ENCODE results near the gene C7orf57. TPM values are rescaled to one million over a fixed set of nuclear protein-coding genes. Genes with fewer than 3 reads are reported as not detected.

The C7orf57 gene
- total RNA-seq, 1 experiment from 2014 or later = not detected

DNA sequence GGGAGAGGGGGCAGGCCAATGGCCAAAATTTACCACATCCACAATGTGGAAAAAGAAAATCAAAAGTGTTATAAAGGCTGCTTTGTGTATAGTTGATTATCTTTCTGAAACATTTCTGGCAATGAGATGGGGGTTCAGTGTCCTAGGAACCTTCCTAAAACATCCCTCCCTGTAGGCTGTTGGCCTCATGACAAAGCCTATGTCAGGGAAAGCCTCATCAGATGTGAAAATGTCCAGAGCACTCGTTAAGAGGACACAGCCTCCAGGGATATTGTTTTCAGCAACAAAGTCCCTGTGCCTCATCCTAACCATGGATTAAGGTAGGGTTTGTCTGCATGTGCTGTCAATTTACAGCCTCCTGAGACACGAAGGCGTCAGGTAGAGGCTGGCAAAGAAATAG lies 23.4 kb upstream of the C7orf57 start:
- H3K4me3 ChIP-seq (ENCODE audit: low read depth, low read length) = no peak overlapping the region
- no peak overlapping the region for H3K27ac Mint-ChIP-seq (ENCODE audit: unreplicated experiment)
- BruUV-seq (replicated peaks) = no TSS peak
- no peaks in the 10 kb centered on the region for H3K36me3 Mint-ChIP-seq (ENCODE audit: insufficient read depth, unreplicated experiment)
- H3K4me3 Mint-ChIP-seq (ENCODE audit: unreplicated experiment) = no peak overlapping the region
- no peak for DNase-seq
- H3K9me3 ChIP-seq = peaks cover 2% of the 10 kb centered on the region; the same call in 1 of the 2 replicates
- H3K4me1 Mint-ChIP-seq (ENCODE audit: low read depth, unreplicated experiment) = no peaks in the 10 kb centered on the region
- ChIA-PET POLR2A (no interaction called here), CTCF (no interaction called here)
- peaks cover 3% of the 10 kb centered on the region for H3K27me3 Mint-ChIP-seq (ENCODE audit: insufficient read depth, unreplicated experiment)
- no peaks in the 10 kb centered on the region for H3K4me1 ChIP-seq
- H3K27me3 ChIP-seq (replicated peaks; ENCODE audit: control insufficient read depth, insufficient read depth, low read length) = no peaks in the 10 kb centered on the region
- no peaks in the 10 kb centered on the region for H3K9me3 Mint-ChIP-seq (ENCODE audit: unreplicated experiment)
- TF ChIP-seq, protein P1, sequence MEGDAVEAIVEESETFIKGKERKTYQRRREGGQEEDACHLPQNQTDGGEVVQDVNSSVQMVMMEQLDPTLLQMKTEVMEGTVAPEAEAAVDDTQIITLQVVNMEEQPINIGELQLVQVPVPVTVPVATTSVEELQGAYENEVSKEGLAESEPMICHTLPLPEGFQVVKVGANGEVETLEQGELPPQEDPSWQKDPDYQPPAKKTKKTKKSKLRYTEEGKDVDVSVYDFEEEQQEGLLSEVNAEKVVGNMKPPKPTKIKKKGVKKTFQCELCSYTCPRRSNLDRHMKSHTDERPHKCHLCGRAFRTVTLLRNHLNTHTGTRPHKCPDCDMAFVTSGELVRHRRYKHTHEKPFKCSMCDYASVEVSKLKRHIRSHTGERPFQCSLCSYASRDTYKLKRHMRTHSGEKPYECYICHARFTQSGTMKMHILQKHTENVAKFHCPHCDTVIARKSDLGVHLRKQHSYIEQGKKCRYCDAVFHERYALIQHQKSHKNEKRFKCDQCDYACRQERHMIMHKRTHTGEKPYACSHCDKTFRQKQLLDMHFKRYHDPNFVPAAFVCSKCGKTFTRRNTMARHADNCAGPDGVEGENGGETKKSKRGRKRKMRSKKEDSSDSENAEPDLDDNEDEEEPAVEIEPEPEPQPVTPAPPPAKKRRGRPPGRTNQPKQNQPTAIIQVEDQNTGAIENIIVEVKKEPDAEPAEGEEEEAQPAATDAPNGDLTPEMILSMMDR (IDR thresholded peaks at IDR 0.05; ENCODE audit: insufficient read depth in 1 of 2, low read depth in 1 of 2, low read length in 1 of 2, severe bottlenecking in 1 of 2, unreplicated experiment in 1 of 2) = no peak
- intact Hi-C loops (cut with micrococcal nuclease; ENCODE audit: unreplicated experiment) = no loop called here
- no peaks in the 10 kb centered on the region for H3K36me3 ChIP-seq (ENCODE audit: control insufficient read depth, insufficient read depth, low read length)

DNA sequence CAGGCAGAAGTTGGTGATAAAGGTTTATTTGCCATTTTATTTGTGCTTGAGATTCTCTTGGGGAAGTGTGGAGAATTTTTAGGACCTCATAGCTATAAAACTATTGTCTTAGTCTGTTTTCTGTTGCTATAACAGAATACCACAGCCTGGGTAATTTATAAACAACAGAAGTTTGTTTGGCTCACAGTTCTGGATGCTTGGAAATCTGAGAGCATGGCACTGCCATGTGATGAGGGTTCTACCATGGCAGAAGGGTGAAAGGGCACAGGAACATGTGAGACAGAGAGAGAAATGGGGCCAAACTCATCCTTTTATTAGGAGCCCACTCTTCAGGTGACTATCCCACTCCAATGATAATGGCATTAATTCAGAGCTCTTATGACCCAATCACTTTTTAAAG lies 18.7 kb upstream of the C7orf57 start:
- intact Hi-C loops (cut with micrococcal nuclease; ENCODE audit: unreplicated experiment) = no loop called here
- H3K4me1 Mint-ChIP-seq (ENCODE audit: low read depth, unreplicated experiment) = no peaks in the 10 kb centered on the region
- H3K36me3 Mint-ChIP-seq (ENCODE audit: insufficient read depth, unreplicated experiment) = no peaks in the 10 kb centered on the region
- POLR2A ChIA-PET = no interaction called here
- H3K4me3 Mint-ChIP-seq (ENCODE audit: unreplicated experiment) = no peak overlapping the region
- Histone ChIP-seq H3K27me3 (replicated peaks; ENCODE audit: control insufficient read depth, insufficient read depth, low read length) (no peaks in the 10 kb centered on the region), H3K36me3 (ENCODE audit: control insufficient read depth, insufficient read depth, low read length) (no peaks in the 10 kb centered on the region), H3K4me3 (ENCODE audit: low read depth, low read length) (no peak overlapping the region), H3K9me3 (peaks cover 2% of the 10 kb centered on the region; the same call in 1 of the 2 replicates), H3K4me1 (no peaks in the 10 kb centered on the region)
- no peak overlapping the region for H3K27ac Mint-ChIP-seq (ENCODE audit: unreplicated experiment)
- no peak for DNase-seq
- TF ChIP-seq, protein P1 (IDR thresholded peaks at IDR 0.05; ENCODE audit: insufficient read depth in 1 of 2, low read depth in 1 of 2, low read length in 1 of 2, severe bottlenecking in 1 of 2, unreplicated experiment in 1 of 2) = no peak
- H3K27me3 Mint-ChIP-seq (ENCODE audit: insufficient read depth, unreplicated experiment) = peaks cover 15% of the 10 kb centered on the region
- H3K9me3 Mint-ChIP-seq (ENCODE audit: unreplicated experiment) = peaks cover 14% of the 10 kb centered on the region
- BruUV-seq (replicated peaks) = no TSS peak
- CTCF ChIA-PET = no interaction called here

DNA sequence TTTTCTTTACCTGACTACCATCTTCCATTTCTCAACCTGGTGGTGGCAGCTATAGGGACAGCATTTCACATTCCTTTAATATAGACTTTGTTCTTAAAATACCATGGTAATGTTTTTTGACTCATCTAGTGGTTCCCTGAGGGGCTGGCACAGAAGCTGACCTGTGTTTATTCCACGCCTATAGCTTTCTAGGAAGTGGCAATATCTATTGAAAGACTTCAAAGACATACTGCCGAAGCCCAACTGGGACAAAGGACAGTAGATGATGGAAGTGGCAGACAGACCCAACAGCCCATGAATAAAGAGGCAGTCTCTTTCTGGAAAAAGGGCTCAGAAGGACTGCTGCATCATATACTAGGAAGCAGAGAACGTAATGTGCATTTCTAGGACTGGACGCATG lies 17.7 kb upstream of the C7orf57 start:
- H3K4me1 Mint-ChIP-seq (ENCODE audit: low read depth, unreplicated experiment) = no peaks in the 10 kb centered on the region

More for the DNA sequence above, 17.7 kb upstream of the C7orf57 start:
- no peaks in the 10 kb centered on the region for H3K36me3 ChIP-seq (ENCODE audit: control insufficient read depth, insufficient read depth, low read length)
- CTCF ChIA-PET = no interaction called here
- intact Hi-C loops (cut with micrococcal nuclease; ENCODE audit: unreplicated experiment) = no loop called here
- no peaks in the 10 kb centered on the region for H3K9me3 ChIP-seq
- DNase-seq = no peak
- H3K27me3 ChIP-seq (replicated peaks; ENCODE audit: control insufficient read depth, insufficient read depth, low read length) = no peaks in the 10 kb centered on the region
- Mint-ChIP-seq H3K36me3 (ENCODE audit: insufficient read depth, unreplicated experiment) (no peaks in the 10 kb centered on the region), H3K4me3 (ENCODE audit: unreplicated experiment) (no peak overlapping the region), H3K27ac (ENCODE audit: unreplicated experiment) (no peak overlapping the region), H3K9me3 (ENCODE audit: unreplicated experiment) (peaks cover 14% of the 10 kb centered on the region), H3K27me3 (ENCODE audit: insufficient read depth, unreplicated experiment) (peaks cover 18% of the 10 kb centered on the region)
- H3K4me1 ChIP-seq = no peaks in the 10 kb centered on the region
- POLR2A ChIA-PET = no interaction called here
- H3K4me3 ChIP-seq (ENCODE audit: low read depth, low read length) = no peak overlapping the region
- no TSS peak for BruUV-seq (replicated peaks)
- TF ChIP-seq, protein P1 (IDR thresholded peaks at IDR 0.05; ENCODE audit: insufficient read depth in 1 of 2, low read depth in 1 of 2, low read length in 1 of 2, severe bottlenecking in 1 of 2, unreplicated experiment in 1 of 2) = no peak
